Umbilical cord (tissue), 2 donors: ENCODE measurements around the gene RPL39L. TPM values are rescaled to one million over a fixed set of nuclear protein-coding genes. Genes with fewer than 3 reads are reported as not detected.
A peak's percentile ranks its signal among the peaks of the same experiment; 100 is the strongest.
"Not testable (repeated sequence)": the region's sequence is repeated elsewhere in the genome, so short reads cannot be mapped to it uniquely, and the experiment has no call there.

Source experiments
- DNase-seq: peaks from one replicate; pipeline ENCODE4 v3.0.0-alpha.2; 2015; ENCODE audit warnings: low spot score
- total RNA-seq: library from RNA; depleted of rRNA; stranded (reverse); fragments of >200 nt; gene quantifications from one replicate; pipeline ENCODE4 v1.2.3, GENCODE V29; 2014; ENCODE audit warnings: low replicate concordance; ENCODE audit not compliant: insufficient read depth

The RPL39L gene
- total RNA-seq, 1 donor from 2014 or later, result 6.3 TPM

DNA sequence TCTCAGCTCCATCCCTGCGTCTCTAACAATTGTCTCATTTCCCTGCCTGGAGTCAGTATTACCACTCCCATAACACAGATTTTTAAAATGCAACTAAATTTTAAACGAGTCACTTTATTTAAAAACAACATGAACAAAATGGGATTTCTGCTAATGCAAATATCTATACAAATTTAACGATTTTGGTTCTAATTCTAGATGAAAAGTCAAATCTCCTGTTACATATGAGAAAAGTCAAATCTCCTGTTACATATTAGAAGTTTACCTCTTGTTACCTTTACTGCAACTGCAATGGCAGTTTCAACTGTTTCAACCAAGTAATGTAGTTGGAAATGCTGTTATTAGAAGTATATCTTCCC is 578 bp upstream of the RPL39L start:
- DNase-seq, result no peak

DNA sequence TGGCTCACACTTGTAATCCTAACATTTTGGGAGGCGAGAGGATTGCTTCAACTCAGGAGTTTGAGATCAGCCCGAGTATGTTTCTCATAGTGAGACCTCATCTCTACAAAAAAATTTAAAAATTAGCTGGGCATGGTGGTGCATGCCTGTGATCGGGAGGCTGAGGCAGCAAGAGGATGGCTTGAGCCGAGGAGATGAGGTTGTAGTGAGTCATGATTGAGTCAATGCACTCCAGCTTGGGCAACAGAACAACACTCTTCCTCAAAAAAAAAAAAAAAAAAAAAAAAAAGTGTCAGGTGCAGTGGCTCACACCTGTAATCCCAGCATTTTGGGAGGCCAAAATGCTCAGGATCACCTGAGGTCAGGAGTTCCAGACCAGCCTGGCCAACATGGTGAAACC is 2.4 kb downstream of the RPL39L start:
- DNase-seq, result no peak

DNA sequence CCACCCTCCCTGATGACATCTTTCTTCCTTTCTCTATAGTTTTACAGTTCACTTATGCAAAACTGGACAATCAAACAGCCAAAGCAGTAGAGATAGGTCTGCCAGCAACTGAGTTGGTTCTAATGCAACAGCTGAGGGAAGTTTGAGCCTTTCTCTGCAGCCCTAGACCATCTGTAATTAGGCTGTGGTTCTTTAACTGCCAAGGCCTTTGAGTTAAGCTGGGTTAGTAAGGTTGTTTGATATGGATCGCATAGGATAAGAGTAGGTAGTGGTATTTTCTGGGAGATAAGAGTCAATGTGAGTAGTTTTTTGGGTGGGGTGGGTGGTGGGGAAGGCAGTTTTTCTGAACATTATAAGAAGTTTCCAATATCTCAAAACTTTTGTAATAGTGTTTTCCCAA is 3.0 kb downstream of the RPL39L start:
- DNase-seq, result no peak

DNA sequence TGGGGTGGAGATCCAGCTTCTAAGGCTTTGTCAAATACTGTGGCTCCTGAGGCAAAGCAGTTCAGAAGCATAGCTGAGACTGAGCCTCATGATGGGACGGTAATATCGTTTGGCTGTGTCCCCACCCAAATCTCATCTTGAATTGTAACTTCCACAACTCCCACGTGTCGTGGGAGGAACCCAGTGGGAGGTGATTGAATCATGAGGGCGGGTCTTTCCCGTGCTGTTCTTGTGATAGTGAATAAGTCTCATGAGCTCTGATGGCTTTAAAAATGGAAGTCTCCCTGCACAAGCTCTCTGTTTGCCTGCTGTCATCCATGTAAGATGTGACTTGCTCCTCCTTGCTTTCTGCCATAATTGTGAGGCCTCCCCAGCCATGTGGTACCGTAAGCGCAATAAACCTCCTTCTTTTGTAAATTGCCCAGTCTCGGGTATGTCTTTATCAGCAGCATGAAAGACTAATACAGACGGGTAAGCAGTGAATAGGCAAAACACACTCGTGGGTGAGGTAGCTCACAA is 4.1 kb downstream of the RPL39L start:
- not testable (repeated sequence) for DNase-seq

DNA sequence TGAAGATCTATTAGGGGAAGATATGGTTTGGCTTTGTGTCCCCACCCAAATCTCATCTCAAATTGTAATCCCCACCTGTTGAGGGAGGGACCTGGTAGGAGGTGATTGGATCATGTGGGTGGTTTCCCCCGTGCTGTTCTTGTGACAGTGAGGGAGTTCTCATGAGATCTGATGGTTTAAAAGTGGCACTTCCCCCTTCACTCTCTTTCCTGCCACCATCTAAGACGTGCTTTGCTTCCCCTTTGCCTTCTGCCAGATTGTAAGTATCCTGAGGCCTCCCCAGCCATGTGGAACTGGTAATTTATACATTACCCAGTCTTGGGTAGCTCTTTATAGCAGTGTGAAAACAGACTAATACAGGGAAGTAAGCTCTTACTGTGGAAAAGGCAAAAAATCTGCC is 6.1 kb downstream of the RPL39L start:
- not testable (repeated sequence) for DNase-seq

DNA sequence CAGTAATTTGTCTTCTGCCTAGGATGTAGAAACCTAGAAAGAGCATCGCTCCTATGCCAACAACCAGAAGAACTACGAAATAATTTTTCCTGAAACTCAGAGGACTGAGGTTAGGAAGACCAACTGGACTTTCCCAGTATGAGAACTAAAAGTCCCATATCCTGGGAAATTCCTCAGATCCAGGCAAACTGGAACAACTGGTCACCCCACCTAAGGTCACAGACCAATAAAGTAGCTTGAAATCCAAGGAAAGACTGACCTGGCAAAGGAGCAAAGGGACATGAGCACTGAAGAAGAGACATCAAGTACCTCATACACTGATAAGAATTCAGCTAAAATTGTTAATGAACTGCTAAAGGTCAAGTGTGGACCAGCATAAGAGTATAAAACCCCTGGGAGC is 6.6 kb downstream of the RPL39L start:
- DNase-seq, result no peak

DNA sequence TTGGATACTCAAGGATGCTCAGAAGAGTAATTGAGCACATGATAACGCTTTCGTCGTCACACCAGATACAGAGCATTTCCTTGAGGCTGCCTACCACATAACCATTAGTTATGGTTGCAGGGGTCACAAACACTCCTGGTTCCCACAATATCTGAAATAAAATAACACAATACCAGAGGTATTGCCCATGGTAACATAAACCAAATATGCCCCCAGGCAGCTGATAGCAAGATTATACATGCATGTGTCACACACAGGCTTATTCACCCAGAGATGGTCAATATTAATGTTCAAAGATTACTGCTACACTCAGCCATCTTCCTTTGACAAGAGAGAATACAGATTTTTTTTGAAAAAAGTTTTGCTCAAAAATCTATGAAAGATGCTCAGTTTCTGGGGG is 7.3 kb downstream of the RPL39L start:
- no peak for DNase-seq

DNA sequence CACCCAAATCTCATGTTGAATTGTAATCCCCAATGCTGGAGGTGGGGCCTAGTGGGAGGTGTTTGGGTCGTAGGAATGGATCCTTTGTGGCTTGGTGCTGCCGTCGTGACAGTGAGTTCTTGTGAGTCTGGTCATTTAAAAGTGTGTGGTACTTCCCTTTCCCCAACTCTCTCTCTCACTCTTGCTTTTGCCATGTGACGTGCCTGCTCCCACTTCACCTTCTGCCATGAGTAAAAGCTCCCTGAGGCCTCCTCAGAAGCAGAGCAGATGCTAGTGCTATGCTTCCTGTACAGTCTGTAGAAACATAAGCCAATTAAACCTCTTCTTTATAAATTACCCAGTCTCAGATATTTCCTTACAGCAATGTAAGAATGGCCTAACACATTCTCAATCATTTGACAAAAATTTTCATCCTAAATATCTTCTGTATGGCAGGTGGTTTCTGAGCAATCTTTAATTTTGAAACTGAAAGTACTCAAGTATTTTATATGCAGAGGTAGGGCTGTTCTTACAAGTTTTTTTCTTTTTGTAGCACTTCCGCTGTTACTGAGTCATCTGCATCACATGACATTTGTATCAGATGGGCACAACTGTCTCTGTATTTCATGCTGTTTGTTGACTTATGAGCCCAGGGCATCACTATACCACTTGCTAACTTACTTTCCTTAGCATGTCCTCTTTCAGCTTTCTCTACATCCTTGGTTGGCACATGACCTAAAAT is 8.8 kb downstream of the RPL39L start:
- DNase-seq, result no peak

DNA sequence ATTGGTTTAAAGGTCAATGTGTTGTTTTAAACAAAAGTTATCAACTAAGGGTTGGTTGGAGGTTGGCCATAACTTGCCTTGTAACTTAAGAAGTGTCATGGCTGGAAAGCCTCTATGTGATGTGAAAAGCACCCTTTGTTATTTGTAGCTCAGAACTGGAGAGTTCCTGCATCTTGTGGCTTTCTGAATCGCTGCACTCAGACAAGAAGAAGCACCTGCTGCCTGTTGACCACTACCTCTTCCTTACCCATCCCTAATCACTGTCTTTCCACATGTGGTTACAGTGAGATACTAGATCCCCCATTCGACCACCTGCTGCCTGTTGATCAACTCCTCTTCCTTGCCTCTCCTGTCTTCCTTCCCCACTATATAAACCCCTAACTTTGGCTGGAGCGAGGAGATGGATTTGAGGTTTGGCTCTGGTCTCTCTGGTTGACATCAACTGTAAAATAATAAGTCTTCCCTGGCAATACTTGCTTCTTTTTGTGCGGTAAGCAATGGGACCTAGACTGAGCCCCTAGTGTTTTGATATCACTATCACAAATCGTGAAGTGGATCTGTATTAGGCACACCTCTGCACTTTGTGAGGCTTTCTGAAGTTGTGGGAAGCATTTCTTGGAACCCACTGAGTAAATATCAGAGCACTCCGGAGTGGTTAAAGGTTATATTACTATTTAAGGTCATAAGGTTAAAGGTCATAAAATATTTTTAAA is 13.8 kb downstream of the RPL39L start:
- no peak for DNase-seq

DNA sequence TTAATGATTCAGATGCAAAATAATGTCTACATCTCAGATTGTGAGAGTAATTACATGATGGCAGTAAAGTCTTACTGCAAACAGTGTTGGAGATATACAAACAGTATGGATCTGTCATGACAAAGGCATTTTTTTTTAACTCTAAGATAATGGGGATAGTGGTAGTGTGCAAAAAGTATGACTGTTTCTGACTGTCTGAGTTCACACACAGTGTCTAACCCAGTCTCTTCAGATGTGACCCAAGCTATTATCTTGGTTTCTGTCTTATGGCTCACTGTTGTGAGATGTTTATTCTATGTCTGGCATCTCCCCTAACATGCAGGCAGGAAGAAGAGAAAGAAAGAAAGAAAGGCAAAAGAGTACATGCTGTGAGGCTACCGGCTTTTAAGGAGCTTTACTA is 17.0 kb downstream of the RPL39L start:
- DNase-seq, result no peak

DNA sequence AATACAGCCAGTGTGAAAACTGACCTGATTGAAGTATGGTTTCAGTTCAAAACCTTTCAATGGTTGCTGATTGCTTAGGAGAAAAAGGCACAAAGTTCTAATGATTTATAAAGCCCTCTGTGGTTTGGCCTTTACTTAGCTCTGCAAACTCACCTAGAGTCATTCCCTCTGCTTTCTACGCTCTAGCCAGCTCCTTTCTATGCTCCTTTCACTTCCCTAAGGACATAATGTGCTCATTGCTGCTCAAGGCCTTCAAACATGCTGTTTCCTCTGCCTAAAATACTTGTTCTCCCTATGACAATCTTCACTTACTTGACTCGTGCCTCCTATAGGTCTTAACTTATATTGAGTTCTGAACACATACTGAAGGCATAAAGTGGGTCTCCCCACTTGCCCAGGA is 19.0 kb downstream of the RPL39L start:
- no peak for DNase-seq

DNA sequence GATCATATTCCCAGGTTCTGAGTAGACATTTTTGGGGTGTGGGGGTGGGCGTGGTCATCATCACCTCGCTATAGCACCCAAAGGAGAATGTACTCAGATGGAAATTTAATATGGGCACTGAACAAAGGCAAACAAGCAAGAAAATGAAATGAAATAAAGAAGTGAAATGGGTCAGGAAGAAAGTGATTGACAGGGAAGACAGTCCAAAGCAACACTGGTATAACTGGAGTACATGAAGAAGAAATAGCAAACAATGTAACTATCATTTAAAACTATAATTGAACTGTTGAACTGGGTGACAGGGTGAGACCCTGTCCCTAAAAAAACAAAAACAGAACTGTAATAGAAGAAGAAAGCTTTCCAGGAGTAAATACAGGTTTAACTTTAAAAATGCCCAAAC is 24.8 kb downstream of the RPL39L start:
- no peak for DNase-seq

DNA sequence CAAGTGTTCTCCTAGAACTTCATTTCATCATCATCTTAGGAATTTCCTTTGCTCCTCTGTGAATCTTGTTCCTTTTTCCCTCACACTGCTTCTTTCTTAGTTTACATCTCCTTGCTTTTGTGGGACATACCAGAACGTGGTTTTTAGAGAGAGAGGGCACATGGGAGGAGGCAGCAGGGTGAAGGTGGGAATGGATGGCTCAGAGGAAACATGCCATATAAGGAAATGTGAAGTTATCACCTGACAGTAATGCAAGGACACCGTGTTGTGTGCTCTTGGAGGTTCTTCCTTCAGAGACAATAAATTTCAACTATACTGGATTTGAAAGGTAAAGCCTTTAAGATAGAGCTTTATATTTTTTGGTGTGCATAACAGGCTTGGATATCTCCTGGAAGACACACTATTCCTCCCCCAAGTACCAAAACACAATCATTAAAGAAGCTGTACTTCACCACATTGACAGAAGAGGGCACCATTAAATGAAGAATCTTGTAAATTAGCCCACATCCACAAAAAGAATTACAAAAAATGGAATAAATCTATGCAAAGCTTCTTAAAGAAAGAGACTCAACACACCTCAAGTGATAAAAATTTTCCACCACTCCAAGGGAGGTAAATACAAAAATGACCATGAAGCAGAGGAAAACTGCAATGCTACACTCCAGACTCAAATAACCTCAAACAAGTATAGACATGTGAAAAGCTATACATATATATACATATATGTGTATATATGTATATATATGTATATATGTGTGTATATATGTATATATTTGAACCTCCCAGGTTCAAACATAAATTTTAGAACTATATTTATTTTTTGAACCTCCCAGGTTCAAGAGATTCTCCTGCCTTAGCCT is 26.1 kb downstream of the RPL39L start:
- DNase-seq, result peak; percentile 10

DNA sequence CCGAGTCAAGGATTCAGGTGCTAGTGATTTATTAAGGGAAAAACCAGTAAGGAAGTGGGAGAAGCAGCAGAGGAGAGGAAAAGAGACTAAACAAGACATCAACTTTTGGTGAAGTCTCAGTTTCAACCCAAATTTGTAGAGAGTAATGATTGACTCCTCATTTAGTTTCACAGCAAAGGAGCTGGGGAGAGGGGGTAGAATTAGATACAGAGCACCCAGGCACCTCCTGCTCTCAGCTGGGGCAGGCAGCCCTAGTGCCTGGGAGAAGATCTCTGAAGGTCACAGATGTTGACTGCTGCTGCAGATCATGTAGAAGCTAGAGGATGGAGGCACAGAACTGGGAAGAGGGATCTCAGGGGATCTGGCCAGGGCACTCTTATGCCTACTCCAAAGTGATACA is 29.1 kb downstream of the RPL39L start:
- no peak for DNase-seq

DNA sequence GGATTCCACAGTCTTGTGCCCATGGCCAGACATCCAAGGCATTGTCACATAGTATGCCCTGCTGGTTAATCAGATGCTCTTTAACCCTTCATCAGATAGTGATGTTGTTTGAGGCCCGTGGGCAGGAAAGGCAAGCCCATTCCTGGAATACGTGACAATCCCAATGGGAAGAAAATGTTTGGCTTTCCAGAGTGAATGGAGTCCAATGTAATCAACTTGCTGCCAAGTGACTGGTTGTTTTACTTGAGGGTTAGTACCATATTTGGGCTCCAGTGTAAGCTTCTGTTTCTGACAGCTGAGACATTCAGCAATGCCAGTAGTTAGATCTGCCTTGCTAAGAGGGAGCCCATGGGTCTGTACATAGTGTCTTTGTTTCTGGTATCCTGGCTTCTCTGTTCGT is 31.3 kb downstream of the RPL39L start:
- no peak for DNase-seq

DNA sequence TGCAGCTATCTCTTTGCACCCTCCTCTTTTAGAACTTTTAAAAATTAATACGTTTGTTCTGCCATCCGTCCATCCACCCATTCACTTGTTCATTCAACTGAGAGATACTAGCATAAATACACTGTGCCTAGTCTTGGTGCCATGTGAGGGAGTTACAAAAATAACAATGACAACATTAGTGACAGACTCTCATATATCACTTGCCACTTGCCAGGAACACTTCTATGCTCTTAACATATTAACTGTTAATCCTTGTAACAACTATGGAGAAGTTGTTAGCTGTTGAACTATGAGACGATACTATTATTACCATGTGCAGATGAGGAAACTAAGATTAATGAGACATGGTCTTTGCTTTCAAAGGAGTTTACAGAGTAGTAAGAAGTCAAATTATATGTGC is 33.6 kb downstream of the RPL39L start:
- DNase-seq, result no peak

DNA sequence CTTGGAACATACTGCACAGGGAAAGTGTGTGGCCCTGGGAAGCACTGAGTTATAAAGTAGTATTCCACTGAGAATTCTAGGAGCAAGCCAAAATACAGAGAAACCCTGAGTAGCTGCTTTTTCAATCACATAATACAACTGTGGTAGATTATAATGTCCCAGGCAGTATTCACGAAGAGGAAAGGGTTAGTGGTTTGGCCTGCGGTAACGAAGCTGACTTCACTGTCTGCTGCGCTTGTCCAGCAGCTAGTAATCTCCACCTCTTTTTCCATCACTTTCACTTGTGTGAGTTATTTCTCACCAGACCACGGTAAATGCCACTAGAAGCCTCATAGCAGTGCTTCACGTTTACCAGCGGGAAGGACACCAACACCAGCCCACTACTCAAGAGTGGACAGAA is 34.4 kb downstream of the RPL39L start:
- peak; percentile 5 for DNase-seq

DNA sequence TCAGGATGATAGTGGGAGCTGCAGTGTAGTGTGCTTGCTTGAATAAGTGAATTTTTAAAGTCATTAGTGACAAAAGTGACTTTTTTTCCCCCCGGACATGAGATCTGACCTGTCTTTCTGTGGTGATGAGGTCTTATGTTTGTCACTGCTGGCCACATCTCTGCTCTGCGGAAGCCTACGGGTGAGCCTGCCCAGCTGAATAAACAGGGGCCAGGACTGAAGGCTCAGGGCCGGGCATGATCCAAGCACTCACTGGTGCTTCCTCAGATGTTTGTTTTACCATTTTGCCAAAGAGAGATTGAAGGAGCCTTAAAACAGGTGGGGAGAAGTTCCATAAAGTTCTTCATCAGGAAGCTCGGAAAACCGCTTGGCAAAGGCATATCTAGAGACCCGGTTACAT is 35.0 kb downstream of the RPL39L start:
- DNase-seq, result no peak

DNA sequence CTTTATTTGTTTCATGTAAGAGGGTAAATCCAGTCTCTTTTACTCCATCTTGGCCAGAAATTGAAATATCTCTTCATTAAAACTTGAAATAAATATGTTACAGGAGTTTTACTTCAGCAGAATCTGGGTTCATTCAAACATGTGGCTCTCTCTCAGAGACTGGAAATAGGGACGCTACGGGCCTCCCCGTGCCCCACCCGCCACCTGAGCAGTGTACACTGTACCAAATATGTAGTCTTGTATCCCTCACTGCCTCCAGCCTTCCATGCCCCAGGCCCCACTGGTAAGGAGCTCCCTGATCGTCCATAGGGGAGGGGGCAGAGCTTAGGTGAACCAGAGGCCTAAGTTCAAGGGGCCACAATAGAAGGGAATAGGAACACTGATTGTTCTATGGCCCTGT is 36.0 kb downstream of the RPL39L start:
- no peak for DNase-seq

DNA sequence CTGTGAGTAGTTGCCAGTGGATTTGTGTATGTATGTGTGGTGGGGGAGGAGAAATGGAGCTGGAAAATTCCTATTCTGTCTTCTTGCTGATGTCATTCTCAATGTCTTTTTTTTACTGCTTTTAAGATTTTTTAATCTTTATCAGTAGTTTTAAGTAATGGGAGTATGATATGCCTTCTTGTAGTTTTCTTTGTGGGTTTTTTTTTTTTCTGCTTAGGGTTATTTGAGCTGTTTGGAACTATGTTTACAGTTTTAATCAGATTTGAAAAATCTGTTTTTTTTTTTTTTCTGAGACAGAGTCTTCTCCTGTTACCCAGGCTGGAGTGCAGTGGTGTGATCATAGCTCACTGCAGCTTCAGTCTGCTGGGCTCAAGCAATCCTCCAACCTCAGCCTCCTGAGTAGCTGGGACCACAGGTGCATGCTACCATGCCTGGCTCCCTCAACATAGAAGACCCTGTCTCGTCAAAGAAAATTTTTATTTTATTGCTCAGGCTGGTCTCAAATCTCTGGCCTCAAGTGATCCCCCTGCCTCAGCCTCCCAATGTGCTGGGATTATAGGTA is 37.1 kb downstream of the RPL39L start:
- no peak for DNase-seq

DNA sequence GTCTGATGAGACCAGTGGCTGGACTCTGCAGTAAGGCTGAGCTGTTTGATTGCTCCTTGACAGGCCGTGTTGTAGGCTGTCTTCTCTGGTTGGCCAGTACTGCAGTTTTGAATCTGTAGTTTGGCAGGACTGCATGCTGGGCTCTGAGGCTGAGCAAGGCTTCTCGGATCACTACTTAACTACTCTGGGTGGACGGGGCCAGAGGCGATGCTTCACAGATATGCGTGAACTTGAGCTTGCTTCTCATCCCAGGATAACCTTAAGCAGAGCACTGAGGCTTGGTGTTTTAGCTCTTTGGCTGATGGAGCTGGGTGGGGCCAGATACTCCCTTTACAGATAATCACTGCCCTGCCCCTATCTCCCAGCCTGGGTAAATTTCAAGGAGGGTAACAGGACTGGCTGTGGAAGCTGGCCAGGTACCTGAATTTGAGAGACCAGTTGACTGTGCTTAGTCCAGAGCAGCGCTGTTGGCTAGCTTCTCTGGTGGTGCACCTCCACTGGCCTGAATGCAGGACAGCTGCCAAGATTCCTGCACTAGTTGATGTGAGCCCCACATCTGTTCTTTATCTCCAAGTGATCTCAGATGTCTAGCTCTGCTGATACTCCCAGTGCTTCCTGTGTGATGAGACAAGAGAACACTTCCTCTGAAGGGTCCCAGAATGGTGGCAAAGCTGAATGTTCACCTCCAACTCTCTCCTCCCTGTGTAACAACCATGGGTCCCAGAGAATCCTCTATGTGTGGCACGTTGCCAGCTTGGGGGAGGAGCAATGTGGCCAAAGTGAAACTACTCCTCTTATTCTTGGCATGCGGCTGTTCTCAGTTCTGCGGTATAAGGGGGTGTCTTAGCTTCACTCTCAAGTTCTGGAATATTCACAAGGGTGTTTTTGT is 37.9 kb downstream of the RPL39L start:
- DNase-seq, result peak; percentile 96
